HL-60 (cell line): ENCODE measurements around the gene OR6S1.
A peak's percentile ranks its signal among the peaks of the same experiment; 100 is the strongest.

Experiments
- DNase-seq, 2 experiments: peaks; one replicate each; pipeline ENCODE4 v3.0.0-alpha.2; 2010 to 2020; ENCODE audit warnings: low read depth in 1 of 2, low spot score in 1 of 2
- H3K27ac ChIP-seq: fragments of 250-450 bp; sonication (Bioruptor Pico); replicated peaks from 2 replicates; pipeline ENCODE4 v1.5.1; 2020; ENCODE audit warnings: mild to moderate bottlenecking, moderate library complexity
- H3K27me3 ChIP-seq: fragments of 250-450 bp; sonication (Bioruptor Pico); 2 replicates; pipeline ENCODE4 v1.5.1; 2021; ENCODE audit warnings: mild to moderate bottlenecking, moderate library complexity; ENCODE audit not compliant: insufficient read depth, poor library complexity, severe bottlenecking
- H3K4me3 ChIP-seq: replicated peaks from 2 replicates; pipeline ENCODE4 v1.5.1; 2011; ENCODE audit warnings: mild to moderate bottlenecking, control low read depth, low read length; ENCODE audit not compliant: insufficient read depth
- GABPA ChIP-seq: IDR thresholded peaks from 2 replicates; pipeline ENCODE4 v1.6.1; 2012; ENCODE audit warnings: low read depth
- POLR2AphosphoS5 ChIP-seq: IDR thresholded peaks from 2 replicates; pipeline ENCODE4 v1.6.1; 2012; ENCODE audit warnings: low read depth
- SPI1 ChIP-seq: IDR thresholded peaks from 2 replicates; pipeline ENCODE4 v1.6.1; 2012; ENCODE audit warnings: low read depth, mild to moderate bottlenecking, borderline replicate concordance
- TF ChIP-seq, protein P1 (sequence below): IDR thresholded peaks from one replicate; pipeline ENCODE4 v1.5.1; 2011; ENCODE audit warnings: low read length, control low read depth, inconsistent platforms; ENCODE audit not compliant: insufficient read depth
- TF ChIP-seq, protein P2 (sequence below): IDR thresholded peaks from 2 replicates; pipeline ENCODE4 v1.6.1; 2012; ENCODE audit warnings: low read depth; ENCODE audit not compliant: insufficient replicate concordance

The OR6S1 gene

DNA sequence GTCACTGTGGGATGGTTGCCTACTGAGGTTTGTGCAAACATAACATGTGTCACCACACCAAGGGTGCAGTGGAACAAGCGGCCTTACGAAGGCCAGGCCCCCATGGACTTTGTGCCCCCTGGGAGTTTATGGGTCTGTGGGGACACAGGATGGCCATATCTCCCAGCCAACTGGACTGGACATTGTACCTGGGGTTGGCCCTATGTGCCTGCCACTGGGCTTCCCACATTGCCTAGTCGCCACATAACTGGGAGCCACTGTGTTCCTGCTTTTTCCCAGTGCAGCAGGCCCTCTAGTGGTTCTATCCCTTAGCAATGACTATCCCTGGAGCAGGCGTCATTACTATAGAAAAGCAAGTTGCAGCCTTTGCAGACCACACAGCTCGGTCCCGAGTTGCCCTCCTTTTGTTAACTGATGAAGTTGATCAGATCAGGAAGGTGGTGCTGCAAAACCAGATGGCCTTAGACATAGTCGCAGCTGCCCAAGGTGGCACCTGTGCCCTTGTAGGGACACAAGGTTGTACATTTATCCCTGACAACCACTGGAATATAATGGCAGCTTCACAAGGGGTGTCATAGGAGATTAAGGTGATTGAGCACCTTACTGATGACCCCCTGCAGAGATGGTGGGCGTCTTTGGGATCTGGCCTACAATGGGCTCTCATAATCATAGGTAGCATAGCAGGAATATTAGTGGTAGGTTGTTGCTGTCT is 35.1 kb downstream of the OR6S1 start:
- TF ChIP-seq SPI1, result no peak
- no peak for TF ChIP-seq GABPA
- TF ChIP-seq, protein P1, sequence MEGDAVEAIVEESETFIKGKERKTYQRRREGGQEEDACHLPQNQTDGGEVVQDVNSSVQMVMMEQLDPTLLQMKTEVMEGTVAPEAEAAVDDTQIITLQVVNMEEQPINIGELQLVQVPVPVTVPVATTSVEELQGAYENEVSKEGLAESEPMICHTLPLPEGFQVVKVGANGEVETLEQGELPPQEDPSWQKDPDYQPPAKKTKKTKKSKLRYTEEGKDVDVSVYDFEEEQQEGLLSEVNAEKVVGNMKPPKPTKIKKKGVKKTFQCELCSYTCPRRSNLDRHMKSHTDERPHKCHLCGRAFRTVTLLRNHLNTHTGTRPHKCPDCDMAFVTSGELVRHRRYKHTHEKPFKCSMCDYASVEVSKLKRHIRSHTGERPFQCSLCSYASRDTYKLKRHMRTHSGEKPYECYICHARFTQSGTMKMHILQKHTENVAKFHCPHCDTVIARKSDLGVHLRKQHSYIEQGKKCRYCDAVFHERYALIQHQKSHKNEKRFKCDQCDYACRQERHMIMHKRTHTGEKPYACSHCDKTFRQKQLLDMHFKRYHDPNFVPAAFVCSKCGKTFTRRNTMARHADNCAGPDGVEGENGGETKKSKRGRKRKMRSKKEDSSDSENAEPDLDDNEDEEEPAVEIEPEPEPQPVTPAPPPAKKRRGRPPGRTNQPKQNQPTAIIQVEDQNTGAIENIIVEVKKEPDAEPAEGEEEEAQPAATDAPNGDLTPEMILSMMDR, result peak; percentile 46
- TF ChIP-seq, protein P2, sequence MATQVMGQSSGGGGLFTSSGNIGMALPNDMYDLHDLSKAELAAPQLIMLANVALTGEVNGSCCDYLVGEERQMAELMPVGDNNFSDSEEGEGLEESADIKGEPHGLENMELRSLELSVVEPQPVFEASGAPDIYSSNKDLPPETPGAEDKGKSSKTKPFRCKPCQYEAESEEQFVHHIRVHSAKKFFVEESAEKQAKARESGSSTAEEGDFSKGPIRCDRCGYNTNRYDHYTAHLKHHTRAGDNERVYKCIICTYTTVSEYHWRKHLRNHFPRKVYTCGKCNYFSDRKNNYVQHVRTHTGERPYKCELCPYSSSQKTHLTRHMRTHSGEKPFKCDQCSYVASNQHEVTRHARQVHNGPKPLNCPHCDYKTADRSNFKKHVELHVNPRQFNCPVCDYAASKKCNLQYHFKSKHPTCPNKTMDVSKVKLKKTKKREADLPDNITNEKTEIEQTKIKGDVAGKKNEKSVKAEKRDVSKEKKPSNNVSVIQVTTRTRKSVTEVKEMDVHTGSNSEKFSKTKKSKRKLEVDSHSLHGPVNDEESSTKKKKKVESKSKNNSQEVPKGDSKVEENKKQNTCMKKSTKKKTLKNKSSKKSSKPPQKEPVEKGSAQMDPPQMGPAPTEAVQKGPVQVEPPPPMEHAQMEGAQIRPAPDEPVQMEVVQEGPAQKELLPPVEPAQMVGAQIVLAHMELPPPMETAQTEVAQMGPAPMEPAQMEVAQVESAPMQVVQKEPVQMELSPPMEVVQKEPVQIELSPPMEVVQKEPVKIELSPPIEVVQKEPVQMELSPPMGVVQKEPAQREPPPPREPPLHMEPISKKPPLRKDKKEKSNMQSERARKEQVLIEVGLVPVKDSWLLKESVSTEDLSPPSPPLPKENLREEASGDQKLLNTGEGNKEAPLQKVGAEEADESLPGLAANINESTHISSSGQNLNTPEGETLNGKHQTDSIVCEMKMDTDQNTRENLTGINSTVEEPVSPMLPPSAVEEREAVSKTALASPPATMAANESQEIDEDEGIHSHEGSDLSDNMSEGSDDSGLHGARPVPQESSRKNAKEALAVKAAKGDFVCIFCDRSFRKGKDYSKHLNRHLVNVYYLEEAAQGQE, result no peak
- no peaks in the 10 kb centered on the region for H3K27me3 ChIP-seq
- no peak overlapping the region for H3K4me3 ChIP-seq
- 0 out of 2 replicates have a peak overlapping the region, but pooled peaks have one; percentile 16 for H3K27ac ChIP-seq
- peak in 1 of 2 experiments; percentile 74 for DNase-seq

GRCh38 chr14:20603813-20604690 is 37.4 kb downstream of the OR6S1 start:
- TF ChIP-seq, protein P1, result no peak
- TF ChIP-seq, protein P2, result no peak
- no peak for TF ChIP-seq POLR2AphosphoS5
- no peak for TF ChIP-seq GABPA
- TF ChIP-seq SPI1, result no peak
- Histone ChIP-seq H3K4me3 (no peak overlapping the region), H3K27me3 (no peaks in the 10 kb centered on the region), H3K27ac (peak overlapping the region; percentile 17; the same call in 1 of the 2 replicates)
- DNase-seq, result peak; percentile 15 to 39

DNA sequence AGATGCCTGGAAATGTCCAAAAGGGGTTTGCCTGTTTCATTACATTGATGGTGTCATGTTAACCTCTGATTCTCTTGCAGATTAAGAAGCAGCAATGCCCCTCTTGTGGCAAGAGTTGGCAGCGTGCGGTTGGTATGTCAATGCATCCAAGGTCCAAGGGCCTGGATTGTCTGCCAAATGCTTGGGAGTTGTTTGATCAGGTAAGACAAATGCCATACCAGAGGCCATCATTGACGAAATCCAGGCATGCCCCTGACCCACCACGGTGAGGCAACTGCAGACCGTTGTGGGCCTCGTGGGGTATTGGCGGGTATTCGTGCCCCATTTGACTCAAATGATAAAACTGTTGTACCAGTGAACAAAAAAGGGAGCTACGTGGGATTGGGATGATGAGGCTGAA is 38.9 kb downstream of the OR6S1 start:
- Histone ChIP-seq H3K4me3 (no peak overlapping the region), H3K27ac (no peak overlapping the region), H3K27me3 (no peaks in the 10 kb centered on the region)
- TF ChIP-seq, protein P2, result no peak
- TF ChIP-seq, protein P1, result no peak
- no peak for TF ChIP-seq SPI1
- no peak for TF ChIP-seq GABPA
- TF ChIP-seq POLR2AphosphoS5, result no peak
- no peak for DNase-seq
